Measurements from ENCODE around the gene GFPT2.

GFPT2 gene

GRCh38 chr5:180348336-180348735 is 4.8 kb downstream of the GFPT2 start:
- Histone ChIP-seq H3K4me3 (replicated peaks; ENCODE audit: low read depth, low read length) (no peak overlapping the region), H3K36me3 (ENCODE audit: control insufficient read depth, insufficient read depth, low read length) (no peaks in the 10 kb centered on the region), H3K27me3 (replicated peaks; ENCODE audit: control insufficient read depth, insufficient read depth, low read length) (no peaks in the 10 kb centered on the region; the same call in none of the 2 replicates)
- TF ChIP-seq CTCF (IDR thresholded peaks at IDR 0.05; ENCODE audit: insufficient read depth, low read length, poor library complexity, severe bottlenecking), result no peak
- DNase-seq (ENCODE audit: extremely low read depth, insufficient read length), result no peak

GRCh38 chr5:180347702-180348101 is 5.4 kb downstream of the GFPT2 start:
- Histone ChIP-seq H3K4me3 (replicated peaks; ENCODE audit: low read depth, low read length) (no peak overlapping the region), H3K36me3 (ENCODE audit: control insufficient read depth, insufficient read depth, low read length) (no peaks in the 10 kb centered on the region), H3K27me3 (replicated peaks; ENCODE audit: control insufficient read depth, insufficient read depth, low read length) (no peaks in the 10 kb centered on the region; the same call in none of the 2 replicates)
- no peak for TF ChIP-seq CTCF (IDR thresholded peaks at IDR 0.05; ENCODE audit: insufficient read depth, low read length, poor library complexity, severe bottlenecking)
- no peak for DNase-seq (ENCODE audit: extremely low read depth, insufficient read length)

GRCh38 chr5:180346358-180346757 is 6.8 kb downstream of the GFPT2 start:
- no peak for TF ChIP-seq CTCF (IDR thresholded peaks at IDR 0.05; ENCODE audit: insufficient read depth, low read length, poor library complexity, severe bottlenecking)
- Histone ChIP-seq H3K27me3 (replicated peaks; ENCODE audit: control insufficient read depth, insufficient read depth, low read length) (no peaks in the 10 kb centered on the region), H3K36me3 (ENCODE audit: control insufficient read depth, insufficient read depth, low read length) (no peaks in the 10 kb centered on the region), H3K4me3 (replicated peaks; ENCODE audit: low read depth, low read length) (no peak overlapping the region)
- no peak for DNase-seq (ENCODE audit: extremely low read depth, insufficient read length)

- no peak overlapping the region for H3K4me3 ChIP-seq (replicated peaks; ENCODE audit: low read depth, low read length)
- no peak for DNase-seq (ENCODE audit: extremely low read depth, insufficient read length)
- H3K27me3 ChIP-seq (replicated peaks; ENCODE audit: control insufficient read depth, insufficient read depth, low read length), result no peaks in the 10 kb centered on the region
- no peak for TF ChIP-seq CTCF (IDR thresholded peaks at IDR 0.05; ENCODE audit: insufficient read depth, low read length, poor library complexity, severe bottlenecking)
- H3K36me3 ChIP-seq (ENCODE audit: control insufficient read depth, insufficient read depth, low read length), result no peaks in the 10 kb centered on the region
Measured at GRCh38 chr5:180345781-180346180, 7.4 kb downstream of the GFPT2 start.

GRCh38 chr5:180345186-180345585 is 8.0 kb downstream of the GFPT2 start:
- no peak for TF ChIP-seq CTCF (IDR thresholded peaks at IDR 0.05; ENCODE audit: insufficient read depth, low read length, poor library complexity, severe bottlenecking)
- H3K4me3 ChIP-seq (replicated peaks; ENCODE audit: low read depth, low read length), result no peak overlapping the region
- no peaks in the 10 kb centered on the region for H3K27me3 ChIP-seq (replicated peaks; ENCODE audit: control insufficient read depth, insufficient read depth, low read length)
- no peak for DNase-seq (ENCODE audit: extremely low read depth, insufficient read length)
- H3K36me3 ChIP-seq (ENCODE audit: control insufficient read depth, insufficient read depth, low read length), result no peaks in the 10 kb centered on the region

- no peak for TF ChIP-seq CTCF (IDR thresholded peaks at IDR 0.05; ENCODE audit: insufficient read depth, low read length, poor library complexity, severe bottlenecking)
- no peaks in the 10 kb centered on the region for H3K27me3 ChIP-seq (replicated peaks; ENCODE audit: control insufficient read depth, insufficient read depth, low read length)
- DNase-seq (ENCODE audit: extremely low read depth, insufficient read length), result no peak
- H3K36me3 ChIP-seq (ENCODE audit: control insufficient read depth, insufficient read depth, low read length), result no peaks in the 10 kb centered on the region
- H3K4me3 ChIP-seq (replicated peaks; ENCODE audit: low read depth, low read length), result no peak overlapping the region
Measured at GRCh38 chr5:180344696-180344999, 8.5 kb downstream of the GFPT2 start.
